Stimulated activated CD8-positive, alpha-beta memory T cell treated with anti-CD3 and anti-CD28 coated beads, Interleukin-15, amount 100 ng/mL, for 1 hour (primary cell): ENCODE results near the gene FCHSD2.
"Not testable (repeated sequence)": the region's sequence is repeated elsewhere in the genome, so short reads cannot be mapped to it uniquely, and the experiment has no call there.

Experiments
- DNase-seq: peaks from one replicate; pipeline ENCODE4 v3.0.0-alpha.2; 2020; ENCODE audit warnings: low read depth

FCHSD2 gene

DNA sequence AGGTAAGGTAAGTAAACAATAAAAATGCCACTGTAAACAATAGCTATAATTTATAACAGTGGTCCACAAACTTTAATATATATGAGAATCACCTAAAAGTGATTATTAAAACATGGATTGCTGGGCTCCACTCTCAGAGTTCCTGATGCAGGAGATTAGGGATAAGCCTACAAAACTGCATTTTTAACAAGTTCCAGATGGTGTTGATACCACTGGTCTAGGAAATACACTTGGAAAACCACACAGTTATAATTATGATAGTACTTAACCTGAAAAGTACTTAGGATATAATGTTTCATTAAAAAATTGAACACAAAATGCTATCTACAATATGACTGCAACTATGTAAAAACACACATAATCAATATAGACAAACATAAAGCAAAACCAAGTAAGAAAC lies 20.4 kb downstream of the FCHSD2 start:
- no peak for DNase-seq

DNA sequence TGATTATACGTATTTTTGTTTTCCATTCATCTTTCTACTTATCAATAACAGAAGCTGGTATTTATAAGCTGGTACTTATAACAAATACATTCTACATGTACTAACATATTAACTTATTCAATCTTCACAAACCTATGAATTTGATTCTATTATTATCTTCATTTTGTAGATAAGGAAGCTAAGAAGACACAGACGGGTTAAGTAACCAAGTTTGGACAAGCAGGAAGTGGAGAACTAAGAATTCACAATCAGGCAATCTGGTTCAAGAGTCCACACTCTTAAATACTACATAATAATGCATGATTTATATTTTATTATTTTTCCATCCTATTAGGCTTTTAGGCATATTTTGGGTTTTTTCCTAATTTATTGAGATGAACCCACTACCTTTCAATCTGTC lies 25.0 kb downstream of the FCHSD2 start:
- DNase-seq = no peak

DNA sequence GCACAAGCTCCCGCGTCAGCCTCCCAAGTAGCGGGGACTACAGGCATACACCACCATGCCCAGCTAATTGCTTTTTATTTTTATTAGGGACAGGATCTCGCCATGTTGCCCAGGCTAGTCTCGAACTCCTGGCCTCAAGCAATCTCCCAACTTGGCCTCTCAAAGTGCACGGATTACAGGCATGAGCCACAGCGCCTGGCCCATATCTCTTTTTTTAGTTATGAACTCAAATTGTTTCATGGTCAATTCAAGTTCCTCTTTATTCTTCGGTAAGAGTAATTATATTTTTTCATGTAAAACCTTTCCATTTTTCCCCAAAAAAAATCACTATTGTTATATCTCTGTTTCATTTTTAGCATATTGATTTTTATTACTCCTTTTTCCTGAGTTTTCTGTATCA lies 25.5 kb downstream of the FCHSD2 start:
- DNase-seq = no peak

DNA sequence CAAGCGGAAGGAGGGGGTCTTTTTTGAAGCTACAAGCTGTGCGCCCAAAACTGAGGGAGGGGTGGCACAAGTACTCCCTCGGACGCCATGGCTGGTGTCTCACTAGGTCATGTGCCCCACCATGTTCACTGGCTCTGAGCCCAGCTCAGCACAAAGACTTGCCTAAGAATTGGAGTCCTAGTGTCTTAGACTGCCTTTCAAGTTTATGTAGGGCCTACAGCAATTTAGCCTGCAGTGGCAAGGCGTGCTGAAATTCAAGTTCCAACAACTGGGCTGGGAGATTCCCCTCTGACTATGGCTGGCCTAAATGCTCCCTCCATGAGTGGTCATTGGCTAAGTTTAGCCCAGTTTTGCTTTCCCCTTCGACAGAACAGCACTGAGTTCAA lies 27.3 kb downstream of the FCHSD2 start:
- no peak for DNase-seq

DNA sequence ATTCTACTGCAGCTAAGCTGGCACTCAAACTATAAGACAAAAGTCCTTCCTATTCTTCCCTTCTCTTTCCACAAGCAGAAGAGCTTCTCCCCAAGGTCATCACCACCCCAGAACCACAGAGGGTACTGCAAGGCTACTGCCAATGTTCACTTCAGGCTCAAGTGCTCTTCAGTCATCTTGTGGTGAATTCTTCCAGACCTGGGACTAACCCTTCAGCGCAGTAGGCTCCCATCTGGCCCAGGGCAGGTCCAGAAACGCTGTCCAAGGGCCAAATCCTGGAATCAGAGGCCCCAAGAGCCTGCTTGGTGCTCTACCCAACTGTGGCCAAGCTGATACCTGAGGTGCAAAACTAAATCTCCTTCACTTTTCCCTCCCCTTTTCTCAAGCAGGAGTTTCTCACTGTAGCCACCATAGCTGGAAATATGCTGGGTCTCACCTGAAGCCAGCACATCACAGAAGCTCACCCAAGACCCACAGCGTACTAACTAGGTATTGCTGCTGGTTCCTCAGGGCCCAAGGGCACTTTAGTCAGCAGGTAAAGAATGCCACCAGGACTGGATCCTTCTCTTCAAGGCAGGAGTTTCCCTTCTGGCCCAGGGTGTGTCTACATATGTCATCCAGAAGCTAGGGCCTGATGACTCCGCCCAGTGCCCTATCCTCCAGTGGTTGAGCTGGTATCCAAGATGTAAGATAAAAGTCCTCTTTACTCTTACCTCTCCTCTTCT lies 27.8 kb downstream of the FCHSD2 start:
- DNase-seq = no peak

DNA sequence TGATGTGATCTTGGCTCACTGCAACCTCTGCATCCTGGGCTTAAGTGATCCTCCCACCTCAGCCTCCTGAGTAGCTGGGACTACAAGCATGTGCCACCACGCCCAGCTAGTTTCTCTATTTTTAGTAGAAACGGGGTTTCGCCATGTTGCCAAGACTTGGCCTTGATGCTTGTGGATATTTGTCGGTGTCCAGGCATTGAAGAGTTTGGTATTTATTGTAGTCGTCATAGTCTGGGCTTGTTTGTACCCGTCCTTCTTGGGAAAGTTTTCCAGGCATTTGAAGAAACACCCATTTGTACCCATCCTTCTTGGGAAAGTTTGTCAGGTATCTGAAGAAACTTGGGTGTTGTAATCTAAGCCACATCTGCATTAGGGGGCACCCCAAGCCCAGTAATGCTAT lies 28.7 kb downstream of the FCHSD2 start:
- DNase-seq = no peak

DNA sequence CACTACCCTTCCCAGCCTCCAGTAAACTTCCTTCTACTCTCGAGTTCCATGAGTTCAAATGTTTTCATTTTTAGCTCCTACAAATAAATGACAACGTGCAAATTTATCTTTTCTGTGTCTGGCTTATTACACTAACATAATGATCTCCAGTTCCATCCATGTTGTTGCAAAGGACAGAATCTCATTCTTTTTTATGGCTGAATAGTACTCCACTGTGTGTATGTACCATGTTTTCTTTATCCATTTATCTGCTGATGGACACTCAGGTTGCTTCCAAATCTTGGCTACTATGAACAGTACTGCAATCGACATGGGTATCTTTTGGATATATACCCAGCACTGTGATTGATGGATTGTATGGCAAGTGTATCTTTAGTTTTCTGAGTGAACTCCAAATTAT lies 34.5 kb downstream of the FCHSD2 start:
- no peak for DNase-seq

DNA sequence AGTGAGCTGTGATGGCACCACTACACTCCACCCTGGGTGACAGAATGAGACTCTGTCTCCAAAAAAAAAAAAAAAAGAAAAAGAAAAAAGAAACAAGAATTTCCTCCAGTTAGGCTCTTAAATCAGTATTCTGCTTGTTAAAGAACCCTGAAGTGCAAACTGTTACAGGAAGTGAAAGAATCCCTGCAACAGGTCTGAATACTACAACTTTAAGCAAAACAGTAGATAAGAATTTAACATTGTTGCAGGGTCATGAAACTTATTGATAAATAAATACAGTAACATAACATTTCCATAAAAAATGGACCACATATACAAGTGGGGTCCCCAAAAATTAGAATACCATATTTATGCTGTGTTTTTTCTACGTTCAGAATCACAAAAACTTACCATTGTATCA lies 35.8 kb downstream of the FCHSD2 start:
- DNase-seq = no peak

DNA sequence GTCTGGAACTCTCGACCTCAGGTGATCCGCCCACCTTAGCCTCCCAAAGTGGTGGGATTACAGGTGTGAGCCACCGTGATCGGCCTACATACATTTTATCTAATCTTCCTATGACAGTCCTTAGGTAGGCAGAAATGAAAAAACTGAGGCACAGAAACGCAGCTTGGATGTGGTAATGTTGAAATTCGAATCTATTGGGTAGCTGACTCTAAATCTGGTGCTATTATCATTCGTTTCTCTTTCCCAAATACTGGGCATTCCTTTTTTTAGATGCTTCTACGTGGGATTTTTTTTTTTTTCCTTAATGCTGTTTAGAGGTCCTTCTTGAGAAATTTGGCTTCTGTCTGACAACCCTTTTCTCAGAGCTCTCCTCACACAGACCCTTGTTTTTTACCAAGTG lies 41.5 kb downstream of the FCHSD2 start:
- DNase-seq = no peak

DNA sequence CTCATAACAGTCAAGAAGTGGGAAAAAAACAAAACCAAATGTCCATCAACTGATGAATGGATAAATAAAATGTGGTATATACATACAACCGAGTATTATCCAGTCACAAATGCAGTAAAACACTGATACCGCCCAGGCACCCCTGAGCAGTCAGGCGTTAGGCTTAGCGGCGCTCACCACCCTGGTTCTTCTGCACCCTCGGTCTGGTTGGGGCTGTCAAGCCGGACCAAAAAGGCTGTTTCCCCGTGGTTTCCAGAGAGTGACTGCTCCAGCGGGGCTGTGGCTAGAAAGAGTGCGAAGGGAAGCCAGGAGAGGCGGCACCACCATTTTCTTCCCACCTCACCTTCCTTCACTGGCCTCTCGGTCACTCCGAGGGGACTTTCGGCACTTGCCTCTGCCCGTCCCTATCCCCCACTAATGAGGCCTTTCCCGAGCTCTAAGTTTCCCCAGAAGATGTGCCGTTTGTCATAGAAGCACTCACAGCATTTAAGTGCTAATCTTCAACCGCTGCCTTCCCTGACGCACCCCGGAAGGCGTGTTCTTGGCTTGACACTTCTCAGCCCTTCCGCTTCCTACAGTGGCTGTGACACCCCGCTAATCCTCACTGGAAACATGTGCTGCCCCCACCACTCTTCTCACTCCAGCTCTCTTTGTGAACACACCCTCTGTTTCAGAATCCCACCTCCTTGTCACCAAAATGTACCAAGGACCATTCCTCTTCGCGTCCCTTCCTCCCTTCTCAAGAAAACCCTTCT lies 42.4 kb downstream of the FCHSD2 start:
- no peak for DNase-seq

DNA sequence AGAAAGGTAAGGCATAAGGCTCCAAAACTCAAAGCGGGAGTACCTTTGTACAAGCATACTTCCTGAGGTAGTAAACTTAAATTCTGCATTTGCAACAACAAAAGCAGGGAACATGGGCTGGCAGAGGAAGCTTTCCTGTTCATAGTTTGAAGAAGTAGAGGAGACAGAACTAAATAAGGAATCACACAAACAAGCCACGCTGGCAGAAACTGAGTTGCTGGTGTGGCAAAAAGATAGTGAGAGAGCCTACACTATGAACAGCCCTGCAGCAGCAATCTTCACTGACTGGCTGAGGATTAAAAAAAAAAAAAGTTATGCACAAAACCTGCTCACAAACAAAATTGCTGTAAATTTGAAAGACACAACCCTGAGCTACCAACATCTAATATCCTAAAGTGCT lies 46.5 kb downstream of the FCHSD2 start:
- DNase-seq = no peak

DNA sequence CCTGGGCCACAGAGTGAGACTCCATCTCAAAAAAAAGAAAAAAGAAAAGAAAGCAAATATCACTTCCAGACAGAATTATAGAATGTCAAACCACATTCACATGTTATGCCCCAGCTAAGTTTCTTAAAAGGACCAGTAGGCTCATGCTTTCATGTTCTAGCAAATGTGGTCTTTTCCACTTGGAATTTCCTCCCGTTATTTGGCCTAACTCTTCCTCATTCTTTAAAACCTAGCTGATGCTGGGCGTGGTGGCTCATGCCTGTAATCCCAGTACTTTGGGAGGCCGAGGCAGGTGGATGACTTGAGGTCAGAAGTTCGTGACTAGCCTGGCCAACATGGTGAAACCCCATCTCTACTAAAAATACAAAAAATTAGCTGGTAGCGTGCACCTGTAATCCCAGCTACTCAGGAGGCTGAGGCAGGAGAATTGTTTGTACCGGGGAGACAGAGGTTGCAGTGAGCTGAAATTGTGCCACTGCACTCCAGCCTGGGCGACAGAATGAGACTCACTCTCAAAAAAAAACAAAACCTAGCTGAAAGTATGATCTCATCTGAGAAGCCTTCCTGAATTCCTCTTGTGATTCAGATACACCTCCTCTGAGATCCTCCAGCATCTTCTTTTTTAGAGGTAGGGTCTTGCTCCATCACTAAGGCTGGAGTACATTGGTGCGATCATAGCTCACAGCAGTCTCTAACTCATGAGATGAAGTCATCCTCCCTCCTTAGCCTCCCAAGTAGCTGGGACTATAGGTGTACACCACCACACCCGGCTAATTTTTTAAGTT lies 50.4 kb downstream of the FCHSD2 start:
- no peak for DNase-seq

DNA sequence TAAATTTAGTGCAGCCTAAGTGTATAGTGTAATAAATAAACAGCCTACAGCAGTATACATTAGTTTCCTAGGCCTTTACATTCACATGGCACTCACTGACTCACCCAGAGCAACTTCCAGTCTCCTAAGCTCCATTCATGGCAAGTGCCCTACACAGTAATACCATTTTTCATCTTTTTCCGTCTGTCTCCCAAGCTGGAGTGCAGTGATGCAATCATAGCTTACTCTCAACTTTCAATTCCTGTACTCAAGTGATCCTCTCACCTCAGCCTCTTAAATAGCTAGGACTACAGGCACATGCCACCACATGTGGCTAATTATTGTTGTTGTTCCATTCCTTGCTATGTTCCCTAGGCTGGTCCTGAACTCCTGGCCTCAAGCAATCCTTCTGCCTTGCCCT lies 54.4 kb downstream of the FCHSD2 start:
- no peak for DNase-seq

DNA sequence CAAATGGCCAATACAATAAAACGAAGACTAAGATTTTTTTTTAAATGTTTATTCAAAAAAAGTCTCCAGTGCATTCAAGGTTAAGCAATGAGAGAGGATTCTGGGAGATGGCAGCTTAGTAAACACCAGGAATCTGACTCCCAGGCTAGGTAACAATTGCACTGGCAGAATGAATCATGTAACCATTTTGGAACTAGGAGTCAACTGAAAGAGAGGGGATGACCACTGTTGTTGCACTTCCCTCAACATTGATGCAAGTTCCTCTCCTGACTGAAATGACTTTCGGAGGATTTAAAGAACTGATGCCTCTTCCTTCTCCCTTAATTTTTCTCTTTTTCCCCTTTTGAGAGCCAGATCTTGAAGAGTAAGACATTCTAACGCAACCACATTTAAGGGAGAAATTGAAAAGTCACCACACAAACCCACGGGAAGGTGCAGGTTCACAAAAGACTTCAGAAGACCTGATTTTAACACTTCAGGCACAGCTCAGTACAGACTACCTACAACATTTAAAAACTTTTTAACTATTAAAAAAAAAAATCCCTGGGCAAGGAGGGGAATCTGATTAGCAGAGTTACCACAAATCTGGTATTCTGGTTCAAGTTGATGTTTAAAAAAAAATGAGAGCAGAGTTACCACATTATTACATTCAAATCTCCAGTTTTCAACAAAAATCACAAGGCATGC lies 56.8 kb downstream of the FCHSD2 start:
- no peak for DNase-seq

DNA sequence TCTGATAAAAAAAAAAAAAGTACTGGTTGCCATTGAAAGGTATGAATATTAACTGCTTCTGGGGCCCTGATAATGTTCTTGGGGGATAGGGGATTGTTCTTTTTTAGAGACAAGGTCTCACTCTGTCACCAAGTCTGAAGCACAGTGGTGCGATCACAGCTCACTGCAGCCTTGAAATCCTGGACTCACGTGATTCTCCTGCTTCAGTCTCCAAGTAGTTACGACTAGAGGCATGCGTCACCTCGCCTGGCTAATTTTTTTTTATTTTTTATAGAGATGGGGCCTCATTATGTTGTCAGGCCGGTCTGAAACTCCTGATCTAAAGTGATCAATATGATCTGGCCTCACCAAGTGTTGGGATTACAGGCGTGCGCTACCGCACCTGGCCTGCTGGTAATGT lies 63.5 kb downstream of the FCHSD2 start:
- DNase-seq = no peak

DNA sequence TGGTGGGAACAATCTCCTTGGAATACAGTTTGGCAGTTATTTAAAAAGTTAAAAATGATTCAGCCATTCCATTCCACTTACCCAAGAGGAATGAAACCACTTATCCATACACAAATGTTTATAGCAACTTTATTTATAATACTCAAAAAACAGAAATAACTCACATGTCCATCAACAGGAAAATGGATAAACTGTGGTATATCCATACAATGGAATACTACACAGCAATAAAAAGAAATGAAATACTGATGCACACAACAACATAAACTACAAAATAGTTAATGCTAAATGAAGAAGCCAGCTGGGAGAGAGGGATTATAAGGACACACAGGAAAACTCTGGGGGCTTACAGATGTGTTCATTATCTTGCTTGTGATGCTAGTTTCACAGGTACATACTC lies 64.7 kb downstream of the FCHSD2 start:
- DNase-seq = no peak

DNA sequence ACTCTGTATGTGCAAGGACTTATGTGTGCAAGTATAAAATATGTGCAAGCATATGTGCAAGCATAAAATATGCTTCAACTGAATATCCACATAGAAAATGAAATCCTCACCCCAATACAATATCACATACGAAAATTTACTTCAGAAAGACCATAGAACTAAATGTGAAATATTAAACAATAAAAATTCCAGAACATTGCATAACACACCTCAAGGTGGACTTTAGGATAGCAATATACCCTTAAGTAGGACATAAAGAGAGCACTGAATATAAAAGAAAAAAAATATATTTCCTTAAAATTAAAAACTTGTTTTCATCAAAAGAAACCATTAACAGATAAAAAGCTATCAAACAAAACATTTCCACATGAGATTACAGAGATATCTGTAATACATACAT lies 67.8 kb downstream of the FCHSD2 start:
- DNase-seq = no peak

DNA sequence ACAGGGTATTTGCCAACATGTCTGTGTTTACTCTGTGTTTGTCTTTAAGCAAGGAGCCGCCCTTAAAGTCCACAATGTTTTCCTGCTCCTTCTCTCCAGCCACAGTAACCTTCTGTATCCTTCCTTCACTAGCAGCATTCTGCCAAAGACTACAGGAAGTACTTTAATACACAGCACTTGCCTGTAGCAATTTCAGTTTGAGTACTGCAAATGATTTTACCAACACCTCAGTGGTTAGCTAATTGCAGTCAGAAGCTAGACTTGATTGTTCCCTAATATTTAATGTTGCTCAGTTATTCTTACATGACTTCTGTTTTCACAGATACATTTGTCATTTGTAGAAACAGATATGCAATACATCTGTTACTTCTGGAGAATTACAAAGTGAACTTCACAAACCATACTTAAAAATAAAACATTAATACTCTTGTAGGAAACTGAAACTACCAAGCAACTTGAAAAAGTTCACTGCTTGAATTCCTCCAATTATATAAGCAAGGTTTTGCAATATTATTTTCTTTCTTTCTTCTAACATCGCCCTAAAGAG lies 69.1 kb downstream of the FCHSD2 start:
- no peak for DNase-seq

DNA sequence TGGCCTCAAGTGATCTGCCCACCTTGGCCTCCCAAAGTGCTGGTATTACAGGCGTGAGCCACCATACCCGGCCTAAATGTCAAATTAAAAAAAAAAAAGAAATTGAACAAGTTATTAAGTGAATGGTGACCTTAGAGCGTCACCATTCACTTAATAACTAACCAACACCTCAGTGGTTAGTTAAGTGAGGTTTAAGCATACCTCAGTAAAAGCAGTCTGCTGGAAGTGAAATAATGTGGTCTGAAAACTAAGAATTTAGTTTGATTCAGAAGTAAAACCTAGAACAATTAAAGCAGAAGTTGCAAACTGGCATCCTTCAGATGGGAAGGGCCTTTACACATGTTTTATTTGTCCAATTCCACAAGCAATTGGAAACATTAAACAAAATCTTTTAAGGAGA lies 71.5 kb downstream of the FCHSD2 start:
- no peak for DNase-seq

DNA sequence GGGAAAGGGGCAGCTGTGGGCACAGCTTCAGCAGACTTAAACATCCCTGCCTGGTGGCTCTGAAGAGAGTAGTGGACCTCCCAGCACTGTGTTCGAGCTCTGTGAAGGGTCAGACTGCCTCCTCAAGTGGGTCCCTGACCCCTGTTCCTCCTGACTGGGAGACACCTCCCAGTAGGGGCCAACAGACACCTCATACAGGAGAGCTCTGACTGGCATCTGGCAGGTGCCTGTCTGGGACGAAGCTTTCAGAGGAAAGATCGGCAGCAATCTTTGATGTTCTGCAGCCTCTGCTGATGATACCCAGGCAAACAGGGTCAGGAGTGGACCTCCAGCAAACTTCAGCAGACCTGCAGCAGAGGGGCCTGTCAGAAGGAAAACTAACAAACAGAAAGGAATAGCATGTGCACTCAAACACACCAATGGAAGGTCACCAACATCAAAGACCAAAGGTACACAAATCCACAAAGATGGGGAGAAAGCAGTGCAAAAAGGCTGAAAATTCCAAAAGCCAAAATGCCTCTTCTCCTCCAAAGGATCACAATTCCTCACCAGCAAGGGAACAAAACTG lies 80.2 kb downstream of the FCHSD2 start:
- not testable (repeated sequence) for DNase-seq

DNA sequence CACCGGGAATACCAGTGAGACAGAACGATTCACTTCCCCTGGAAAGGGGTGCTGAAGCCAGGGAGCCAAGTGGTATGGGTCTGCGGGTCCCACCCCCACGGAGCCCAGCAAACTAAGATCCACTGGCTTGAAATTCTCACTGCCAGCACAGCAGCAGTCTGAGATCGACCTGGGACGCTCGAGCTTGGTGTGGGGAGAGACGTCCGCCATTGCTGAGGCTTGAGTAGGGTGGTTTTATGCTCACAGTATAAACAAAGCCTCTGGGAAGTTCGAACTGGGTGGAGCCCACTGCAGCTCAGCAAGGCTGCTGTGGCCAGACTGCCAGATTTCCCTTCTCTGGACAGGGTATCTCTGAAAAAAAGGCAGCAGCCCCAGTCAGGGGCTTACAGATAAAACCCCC lies 80.7 kb downstream of the FCHSD2 start:
- not testable (repeated sequence) for DNase-seq

DNA sequence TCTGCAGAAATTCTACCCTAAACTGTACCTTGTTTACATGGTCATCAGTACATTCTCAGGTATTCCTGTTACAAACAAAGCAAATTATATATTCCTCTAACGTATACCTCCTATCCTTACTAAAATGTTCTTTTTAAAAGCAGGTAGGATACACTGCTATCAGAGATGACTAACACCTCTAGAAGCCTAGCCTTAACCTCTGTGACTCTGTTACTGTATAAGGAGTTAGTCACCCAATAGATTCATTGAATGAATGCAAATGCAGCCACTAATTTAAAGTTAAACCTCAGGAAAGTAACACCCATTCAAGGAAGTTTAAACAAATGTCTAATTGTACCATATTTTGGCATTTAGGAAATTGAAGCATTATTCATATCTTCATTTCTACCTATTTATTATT lies 82.2 kb downstream of the FCHSD2 start:
- DNase-seq = no peak
